ENCODE data around the gene MACROD2.

MACROD2 gene

GRCh38 chr20:14342918-14343317, 347.6 kb downstream of the MACROD2 start:
- no peak for DNase-seq

GRCh38 chr20:14343491-14344065, 348.3 kb downstream of the MACROD2 start:
- no peak for DNase-seq

- no peak for DNase-seq
Measured at GRCh38 chr20:14344746-14345145, 349.4 kb downstream of the MACROD2 start.

- no peak for DNase-seq
Measured at GRCh38 chr20:14355791-14356190, 360.5 kb downstream of the MACROD2 start.

- no peak for DNase-seq
Measured at GRCh38 chr20:14360416-14360815, 365.1 kb downstream of the MACROD2 start.

- DNase-seq = no peak
Measured at GRCh38 chr20:14361509-14362345, 366.4 kb downstream of the MACROD2 start.

GRCh38 chr20:14374196-14374595, 378.9 kb downstream of the MACROD2 start:
- no peak for DNase-seq

- DNase-seq = no peak
Measured at GRCh38 chr20:14375416-14375985, 380.2 kb downstream of the MACROD2 start.

GRCh38 chr20:14378326-14378725, 383.0 kb downstream of the MACROD2 start:
- no peak for DNase-seq

- DNase-seq = no peak
Measured at GRCh38 chr20:14383335-14383734, 388.0 kb downstream of the MACROD2 start.

- peak in 1 of 2 experiments; percentile 33 for DNase-seq
Measured at GRCh38 chr20:14384416-14385175, 389.3 kb downstream of the MACROD2 start.

- DNase-seq = no peak
Measured at GRCh38 chr20:14385176-14385740, 389.9 kb downstream of the MACROD2 start.

GRCh38 chr20:14386726-14387125, 391.4 kb downstream of the MACROD2 start:
- DNase-seq = no peak

GRCh38 chr20:14401479-14402138, 406.3 kb downstream of the MACROD2 start:
- DNase-seq = peak; percentile 44 to 79

GRCh38 chr20:14404515-14404914, 409.2 kb downstream of the MACROD2 start:
- DNase-seq = no peak

- DNase-seq = no peak
Measured at GRCh38 chr20:14406495-14406894, 411.2 kb downstream of the MACROD2 start.

- DNase-seq = no peak
Measured at GRCh38 chr20:14407336-14407735, 412.0 kb downstream of the MACROD2 start.

GRCh38 chr20:14410869-14411555, 415.7 kb downstream of the MACROD2 start:
- no peak for DNase-seq

GRCh38 chr20:14412065-14412681, 416.9 kb downstream of the MACROD2 start:
- no peak for DNase-seq

GRCh38 chr20:14413835-14414234, 418.5 kb downstream of the MACROD2 start:
- DNase-seq = no peak

- DNase-seq = no peak
Measured at GRCh38 chr20:14414560-14414959, 419.2 kb downstream of the MACROD2 start.
